ENCODE measurements around the gene KLK1. TPM values are rescaled to one million over a fixed set of nuclear protein-coding genes. Genes with fewer than 3 reads are reported as not detected.
"Not testable (repeated sequence)": the region's sequence is repeated elsewhere in the genome, so short reads cannot be mapped to it uniquely, and the experiment has no call there.

KLK1 gene
- polyA plus RNA-seq, 1 experiment: 0.15 TPM

GRCh38 chr19:50777261-50777660 is 46.3 kb downstream of the KLK1 start:
- Histone ChIP-seq H3K4me3 (ENCODE audit: low read depth, low read length) (no peak overlapping the region), H3K27me3 (ENCODE audit: control insufficient read depth, insufficient read depth, low read length) (peaks cover 8% of the 10 kb centered on the region), H3K36me3 (ENCODE audit: control insufficient read depth, insufficient read depth, low read length) (no peaks in the 10 kb centered on the region)
- DNase-seq (ENCODE audit: low read depth): no peak
- POLR2A ChIA-PET: no interaction called here
- CTCF ChIA-PET: interaction anchor here (0.6 to 2.4 kb wide), 5 partner anchors 11 to 409 kb away, joined by 3 to 9 read pairs (median 4); no protein-coding TSS in a partner anchor
- no peak for TF ChIP-seq CTCF (IDR thresholded peaks at IDR 0.05; ENCODE audit: insufficient read depth, low read depth, low read length)

- peaks cover 8% of the 10 kb centered on the region for H3K27me3 ChIP-seq (ENCODE audit: control insufficient read depth, insufficient read depth, low read length)
- no peak overlapping the region for H3K4me3 ChIP-seq (ENCODE audit: low read depth, low read length)
- TF ChIP-seq CTCF (IDR thresholded peaks at IDR 0.05; ENCODE audit: insufficient read depth, low read depth, low read length): no peak
- DNase-seq (ENCODE audit: low read depth): no peak
- ChIA-PET POLR2A (no interaction called here), CTCF (interaction anchor here (1.4 kb wide), 1 partner anchor 9 kb away, joined by 3 read pairs; no protein-coding TSS in a partner anchor)
- no peaks in the 10 kb centered on the region for H3K36me3 ChIP-seq (ENCODE audit: control insufficient read depth, insufficient read depth, low read length)
Measured at GRCh38 chr19:50776131-50776530, 47.5 kb downstream of the KLK1 start.

GRCh38 chr19:50773454-50773853 is 50.1 kb downstream of the KLK1 start:
- H3K4me3 ChIP-seq (ENCODE audit: low read depth, low read length); POLR2A ChIA-PET; H3K36me3 ChIP-seq (ENCODE audit: control insufficient read depth, insufficient read depth, low read length); H3K27me3 ChIP-seq (ENCODE audit: control insufficient read depth, insufficient read depth, low read length); DNase-seq (ENCODE audit: low read depth): not testable (repeated sequence)
- CTCF ChIA-PET: interaction anchor here (1.5 to 1.8 kb wide), 2 partner anchors 10 to 104 kb away, joined by 4 to 8 read pairs; no protein-coding TSS in a partner anchor

GRCh38 chr19:50772912-50773311 is 50.7 kb downstream of the KLK1 start:
- H3K36me3 ChIP-seq (ENCODE audit: control insufficient read depth, insufficient read depth, low read length); H3K27me3 ChIP-seq (ENCODE audit: control insufficient read depth, insufficient read depth, low read length); POLR2A ChIA-PET; DNase-seq (ENCODE audit: low read depth); H3K4me3 ChIP-seq (ENCODE audit: low read depth, low read length): not testable (repeated sequence)
- CTCF ChIA-PET: interaction anchor here (0.7 to 1.5 kb wide), 2 partner anchors 11 to 57 kb away, joined by 3 to 4 read pairs; no protein-coding TSS in a partner anchor

GRCh38 chr19:50772476-50772875 is 51.1 kb downstream of the KLK1 start:
- CTCF ChIA-PET: interaction anchor here (0.7 to 1.5 kb wide), 2 partner anchors 11 to 56 kb away, joined by 3 to 4 read pairs; no protein-coding TSS in a partner anchor
- no peak overlapping the region for H3K4me3 ChIP-seq (ENCODE audit: low read depth, low read length)
- TF ChIP-seq CTCF (IDR thresholded peaks at IDR 0.05; ENCODE audit: insufficient read depth, low read depth, low read length): no peak
- POLR2A ChIA-PET: no interaction called here
- no peak for DNase-seq (ENCODE audit: low read depth)
- H3K36me3 ChIP-seq (ENCODE audit: control insufficient read depth, insufficient read depth, low read length): no peaks in the 10 kb centered on the region
- H3K27me3 ChIP-seq (ENCODE audit: control insufficient read depth, insufficient read depth, low read length): no peaks in the 10 kb centered on the region; the same call in none of the 2 replicates

- no peak overlapping the region for H3K4me3 ChIP-seq (ENCODE audit: low read depth, low read length)
- no peak for DNase-seq (ENCODE audit: low read depth)
- 0 out of 2 replicates have a peak, but pooled peaks cover 1% of the 10 kb centered on the region for H3K27me3 ChIP-seq (ENCODE audit: control insufficient read depth, insufficient read depth, low read length)
- TF ChIP-seq CTCF (IDR thresholded peaks at IDR 0.05; ENCODE audit: insufficient read depth, low read depth, low read length): no peak
- ChIA-PET CTCF (no interaction called here), POLR2A (no interaction called here)
- H3K36me3 ChIP-seq (ENCODE audit: control insufficient read depth, insufficient read depth, low read length): no peaks in the 10 kb centered on the region
Measured at GRCh38 chr19:50770888-50771287, 52.7 kb downstream of the KLK1 start.

- CTCF ChIA-PET; POLR2A ChIA-PET; H3K27me3 ChIP-seq (ENCODE audit: control insufficient read depth, insufficient read depth, low read length): not testable (repeated sequence)
Measured at GRCh38 chr19:50770164-50770563, 53.4 kb downstream of the KLK1 start, which contains the start of gene GPR32. Gene GPR32 (plus strand): TSS chr19:50770464. CDS start chr19:50770601, 137 bp downstream.

More at GRCh38 chr19:50770164-50770563, 53.4 kb downstream of the KLK1 start, which contains the start of gene GPR32:
- not testable (repeated sequence) for H3K4me3 ChIP-seq (ENCODE audit: low read depth, low read length); DNase-seq (ENCODE audit: low read depth); H3K36me3 ChIP-seq (ENCODE audit: control insufficient read depth, insufficient read depth, low read length)
